Amniotic epithelial cell (primary cell): ENCODE measurements around the gene SCNN1G.
"Not testable (repeated sequence)": the region's sequence is repeated elsewhere in the genome, so short reads cannot be mapped to it uniquely, and the experiment has no call there.

ENCODE experiments used
- DNase-seq: peaks from one replicate; pipeline ENCODE4 v3.0.0-alpha.2; 2010; ENCODE audit warnings: low read depth

Gene SCNN1G

DNA sequence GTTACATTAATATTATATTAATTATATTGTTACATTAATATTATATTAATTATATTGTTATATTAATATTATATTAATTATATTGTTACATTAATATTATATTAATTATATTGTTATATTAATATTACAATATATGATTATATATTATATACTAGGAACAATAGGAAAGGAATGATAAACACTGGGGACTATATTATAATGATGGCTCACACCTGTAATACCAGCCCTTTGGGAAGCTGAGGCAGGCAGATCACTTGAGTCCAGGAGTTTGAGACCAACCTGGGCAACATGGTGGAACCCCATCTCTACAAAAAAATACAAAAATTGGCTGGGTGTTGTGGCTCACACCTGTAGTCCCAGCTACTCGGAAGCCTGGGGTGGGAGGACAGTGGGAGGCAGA lies 71.1 kb downstream of the SCNN1G start:
- not testable (repeated sequence) for DNase-seq

DNA sequence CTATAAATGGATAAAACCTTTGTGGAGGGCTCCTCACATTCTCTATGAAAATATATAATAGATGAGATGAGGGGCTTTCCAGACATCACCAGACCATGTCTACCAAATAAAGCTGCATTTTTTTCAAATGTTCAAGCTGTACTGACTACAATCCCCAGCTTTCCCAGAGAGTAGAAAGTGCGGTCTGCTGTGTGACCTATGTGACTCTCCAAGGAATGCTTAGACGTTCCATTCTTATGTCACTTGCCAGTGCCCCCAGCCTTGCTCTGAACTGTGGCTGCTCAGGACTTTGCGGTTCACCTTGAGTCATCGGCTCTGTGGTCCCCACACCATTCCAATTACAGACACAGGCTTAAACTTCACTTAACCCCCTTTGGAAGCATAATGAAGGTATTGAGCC lies 71.8 kb downstream of the SCNN1G start:
- DNase-seq: no peak

DNA sequence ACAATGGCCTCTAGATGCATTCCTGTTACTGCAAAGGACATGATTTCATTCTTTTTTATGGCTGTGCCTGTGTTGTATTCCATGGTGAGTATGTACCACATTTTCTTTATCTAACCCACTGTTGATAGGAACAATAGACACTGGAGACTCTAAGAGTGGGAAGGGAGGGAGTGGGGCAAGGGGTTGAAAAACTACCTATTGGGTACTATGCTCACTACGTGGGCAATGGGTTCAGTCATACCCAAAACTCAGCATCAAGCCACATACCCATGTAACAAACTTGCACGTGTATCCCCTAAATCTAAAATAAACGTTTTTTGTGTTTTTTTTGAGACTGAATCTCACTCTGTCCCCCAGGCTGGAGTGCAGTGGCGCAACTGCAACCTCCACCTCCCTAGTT lies 72.5 kb downstream of the SCNN1G start:
- no peak for DNase-seq

DNA sequence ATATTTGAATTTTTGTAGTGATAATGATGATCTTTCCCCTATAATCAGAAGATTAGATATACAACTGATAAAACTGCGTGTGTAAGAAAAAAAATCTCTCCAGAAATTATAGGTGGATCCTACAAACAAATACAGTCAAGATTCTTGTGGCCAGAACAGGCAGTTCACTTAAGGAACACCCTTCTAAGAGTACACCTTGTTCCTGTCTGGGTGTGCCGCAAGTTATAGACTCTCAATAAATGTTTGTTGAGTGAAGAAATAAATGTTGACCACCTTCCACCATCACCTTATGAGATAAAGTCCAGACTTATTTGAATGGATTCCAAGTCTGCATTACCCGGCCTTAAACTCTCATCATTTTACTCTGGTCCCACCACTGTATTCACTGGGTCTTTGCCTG lies 73.9 kb downstream of the SCNN1G start:
- DNase-seq: no peak

DNA sequence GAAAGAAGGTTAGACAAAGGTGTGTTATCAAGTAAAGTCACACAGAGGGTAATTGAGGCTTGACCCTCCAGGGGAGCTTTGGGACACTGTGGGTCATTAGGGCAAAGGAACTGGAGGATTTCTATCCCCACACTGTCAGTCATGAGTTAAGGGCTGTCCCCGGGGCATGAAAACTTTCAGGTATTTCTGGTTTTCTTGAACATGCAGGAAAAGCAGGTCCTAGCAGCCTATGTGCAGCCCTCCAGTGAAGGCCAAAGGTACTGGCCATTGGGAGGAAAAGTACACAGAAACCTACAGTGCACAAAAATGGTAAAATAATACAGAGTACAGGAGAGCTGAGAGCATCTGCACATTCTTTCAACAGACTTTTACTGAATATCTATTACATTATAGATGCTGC lies 75.1 kb downstream of the SCNN1G start:
- DNase-seq: no peak

DNA sequence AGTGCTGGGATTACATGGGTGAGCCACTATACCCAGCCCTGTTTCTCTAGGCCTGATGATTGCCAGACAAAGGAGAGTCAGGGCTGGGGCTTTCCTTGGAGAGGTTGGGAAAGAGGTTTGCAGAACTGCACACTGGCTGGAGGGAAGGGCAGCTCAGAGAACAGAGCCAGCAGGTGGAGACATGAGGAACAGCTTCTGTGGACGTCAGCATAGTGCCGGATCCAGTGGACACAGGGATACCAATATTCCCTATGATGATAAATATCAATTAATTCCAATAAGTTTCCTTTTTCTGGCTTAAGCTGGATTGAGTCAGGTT lies 76.3 kb downstream of the SCNN1G start:
- no peak for DNase-seq
